Prostate gland (tissue), 2 donors: Measurements from ENCODE around the gene TOM1L2. TPM values are rescaled to one million over a fixed set of nuclear protein-coding genes. Genes with fewer than 3 reads are reported as not detected.

ENCODE experiments used
- DNase-seq: peaks from one replicate; pipeline ENCODE4 v3.0.0-alpha.2; 2019; ENCODE audit warnings: low spot score
- H3K27ac ChIP-seq, 2 donors: fragments of 200-600 bp; sonication (generic); 2 replicates each; pipeline ENCODE4 v1.5.1; 2017 to 2019
- H3K27me3 ChIP-seq: fragments of 200-600 bp; sonication (generic); replicated peaks from 2 replicates; pipeline ENCODE4 v1.5.1; 2019; ENCODE audit not compliant: insufficient read depth
- H3K36me3 ChIP-seq, 2 donors: fragments of 200-600 bp; sonication (generic); 1 replicate in 1 of 2; 2 replicates in 1 of 2; pipeline versions ENCODE4 v1.5.1 to v1.8.1; 2017 to 2019
- H3K4me1 ChIP-seq: fragments of 200-600 bp; sonication (generic); replicated peaks from 2 replicates; pipeline ENCODE4 v1.5.1; 2019
- H3K4me3 ChIP-seq, 2 donors: fragments of 200-600 bp; sonication (generic); 2 replicates each; pipeline ENCODE4 v1.5.1; 2017 to 2019
- H3K9me3 ChIP-seq: fragments of 200-600 bp; sonication (generic); 2 replicates; pipeline ENCODE4 v1.5.1; 2017
- CTCF ChIP-seq, 4 experiments: fragments of 200-600 bp in 2 of 4; fragments of 450-650 bp in 2 of 4; sonication (generic) in 2 of 4; IDR thresholded peaks; 1 replicate in 3 of 4; 2 replicates in 1 of 4; pipeline ENCODE4 v1.5.1; 2016 to 2019; ENCODE audit warnings: antibody characterized with exemption in 4 of 4, mild to moderate bottlenecking in 2 of 4, moderate library complexity in 2 of 4
- POLR2A ChIP-seq: fragments of 450-650 bp; IDR thresholded peaks from one replicate; pipeline ENCODE4 v1.6.1; 2016; ENCODE audit warnings: antibody characterized with exemption, mild to moderate bottlenecking
- POLR2AphosphoS5 ChIP-seq: sonication (generic); formaldehyde crosslinking; IDR thresholded peaks from one replicate; pipeline ENCODE4 v1.6.1; 2017; ENCODE audit warnings: antibody characterized with exemption
- WGBS: methylation state at CpG from one replicate; pipeline ENCODE4 v1.1.5; 2018; 5-methylcytosine and 5-hydroxymethylcytosine counted together
- intact Hi-C: fragments of 100-400 bp; cut with DNase I; formaldehyde crosslinking; loops from one replicate; pipeline ENCODE4 v1.14.2; 2022
- total RNA-seq, 2 donors: library from RNA; depleted of rRNA; stranded (reverse); fragments of >200 nt; gene quantifications; one replicate each; pipeline ENCODE4 v1.1.0, GENCODE V29; 2016

The TOM1L2 gene
- total RNA-seq, 2 donors from 2014 or later, result 162 to 185 TPM

GRCh38 chr17:18009609-18010420, 37.6 kb upstream of the TOM1L2 start:
- Histone ChIP-seq H3K36me3 (no peaks in the 10 kb centered on the region), H3K4me1 (no peaks in the 10 kb centered on the region), H3K27ac (no peak overlapping the region), H3K27me3 (no peaks in the 10 kb centered on the region), H3K9me3 (no peaks in the 10 kb centered on the region), H3K4me3 (no peak overlapping the region)
- WGBS, result 92% methylated on average over 8 of the region's 8 CpGs
- intact Hi-C loops, result no loop called here
- no peak for TF ChIP-seq POLR2AphosphoS5
- TF ChIP-seq POLR2A, result no peak
- TF ChIP-seq CTCF (IDR thresholded peaks at IDR 0.05), result no peak
- no peak for DNase-seq

DNA sequence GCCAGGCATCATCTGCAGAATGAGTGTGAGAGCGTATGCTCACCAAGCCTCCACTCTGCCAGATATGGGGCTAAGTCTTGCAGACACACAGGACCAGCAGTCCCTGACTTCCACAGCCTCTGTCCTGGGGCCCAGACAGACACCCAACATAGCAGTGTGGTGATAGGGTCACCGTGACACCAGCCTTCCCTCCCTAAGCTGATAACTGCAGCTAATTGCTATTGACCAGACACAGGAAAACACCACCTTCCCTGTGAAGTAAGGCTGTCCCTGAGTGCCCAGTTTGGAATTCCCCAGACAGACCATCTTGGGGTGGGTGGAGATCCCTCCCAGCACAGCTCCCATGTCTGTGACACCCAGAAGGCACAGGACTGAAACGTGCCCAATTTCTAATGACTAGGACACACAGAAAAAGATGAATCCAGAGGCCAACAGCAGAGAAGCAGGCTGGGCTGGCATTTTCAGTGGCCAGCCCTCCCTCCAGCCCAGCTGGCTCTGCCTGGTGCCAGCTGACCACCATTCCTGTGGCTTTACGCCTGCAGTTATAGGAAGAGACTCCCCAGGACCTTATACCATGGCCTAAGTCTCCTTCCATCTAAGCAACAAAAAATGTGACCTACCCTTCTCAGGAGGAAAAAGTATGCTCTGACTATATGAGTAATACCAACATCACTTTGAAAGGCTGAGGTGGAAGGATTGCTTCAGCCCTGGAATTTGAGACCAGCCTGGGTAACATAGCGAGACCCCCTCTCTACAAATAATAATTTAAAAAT, 36.5 kb upstream of the TOM1L2 start:
- Histone ChIP-seq H3K36me3 (no peaks in the 10 kb centered on the region), H3K27me3 (no peaks in the 10 kb centered on the region), H3K4me1 (no peaks in the 10 kb centered on the region), H3K27ac (no peak overlapping the region), H3K9me3 (no peaks in the 10 kb centered on the region), H3K4me3 (no peak overlapping the region)
- intact Hi-C loops, result no loop called here
- DNase-seq, result no peak
- WGBS, result 89% methylated on average over 5 of the region's 5 CpGs
- no peak for TF ChIP-seq CTCF (IDR thresholded peaks at IDR 0.05)

DNA sequence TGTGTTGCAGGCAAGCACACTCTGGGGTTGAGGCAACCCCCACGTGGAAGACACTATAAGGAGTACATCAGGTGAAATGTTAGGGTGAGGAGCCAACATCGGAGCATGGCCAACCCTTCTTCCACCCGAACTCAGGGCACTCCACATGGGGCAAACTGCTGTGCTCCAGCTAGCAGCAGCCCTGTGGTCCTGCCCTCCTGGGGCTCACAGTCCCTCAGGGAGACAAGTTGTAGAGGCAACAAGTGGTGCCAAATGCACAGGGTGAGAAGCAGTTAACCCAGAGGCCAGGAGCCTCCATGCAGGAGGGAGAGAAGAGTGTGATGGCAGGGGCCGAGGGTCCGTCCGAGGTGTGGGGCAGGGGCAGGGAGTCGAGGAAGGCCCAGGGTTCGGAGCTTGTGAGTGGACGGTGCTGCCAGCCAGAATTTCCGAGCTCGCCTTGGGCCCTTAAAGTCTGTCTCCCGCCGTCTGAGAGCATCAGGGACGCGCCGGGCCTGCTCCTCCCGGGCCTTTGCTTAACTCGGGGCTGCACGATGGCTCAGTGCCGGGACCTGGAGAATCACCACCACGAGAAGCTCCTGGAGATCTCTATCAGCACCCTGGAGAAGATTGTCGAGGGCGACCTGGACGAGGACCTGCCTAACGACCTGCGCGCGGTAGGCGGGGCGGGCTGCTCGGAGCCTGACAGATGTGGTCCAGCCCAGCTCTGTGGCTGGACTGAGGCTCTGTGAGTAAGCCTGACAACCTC, 34.5 kb upstream of the TOM1L2 start:
- no peak for TF ChIP-seq CTCF (IDR thresholded peaks at IDR 0.05)
- TF ChIP-seq POLR2AphosphoS5, result no peak
- no peak for TF ChIP-seq POLR2A
- intact Hi-C loops, result no loop called here
- no peaks in the 10 kb centered on the region for H3K36me3 ChIP-seq
- H3K4me3 ChIP-seq, result no peak overlapping the region
- H3K4me1 ChIP-seq, result no peaks in the 10 kb centered on the region
- 75% methylated on average over 13 of the region's 31 CpGs for WGBS
- no peaks in the 10 kb centered on the region for H3K27me3 ChIP-seq
- no peak for DNase-seq
- no peaks in the 10 kb centered on the region for H3K9me3 ChIP-seq
- no peak overlapping the region for H3K27ac ChIP-seq

- no peaks in the 10 kb centered on the region for H3K9me3 ChIP-seq
- DNase-seq, result no peak
- H3K36me3 ChIP-seq, result no peaks in the 10 kb centered on the region
- H3K4me3 ChIP-seq, result no peak overlapping the region
- intact Hi-C loops, result no loop called here
- 90% methylated on average over 3 of the region's 3 CpGs for WGBS
- H3K4me1 ChIP-seq, result no peaks in the 10 kb centered on the region
- H3K27ac ChIP-seq, result no peak overlapping the region
- H3K27me3 ChIP-seq, result no peaks in the 10 kb centered on the region
- TF ChIP-seq CTCF (IDR thresholded peaks at IDR 0.05) (no peak), POLR2AphosphoS5 (no peak), POLR2A (no peak)
These were observed 33.3 kb upstream of the TOM1L2 start for GRCh38 chr17:18005496-18005895.
